NCI-H2196 (cell line): ENCODE measurements around the gene NANS.
"Not testable (repeated sequence)": the region's sequence is repeated elsewhere in the genome, so short reads cannot be mapped to it uniquely, and the experiment has no call there.

Experiments used
- DNase-seq: peaks from one replicate; lab custom pipeline; 2025; ENCODE audit not compliant: unreplicated experiment; lab: John Stamatoyannopoulos, UW

NANS gene

GRCh38 chr9:98074115-98074990, 17.8 kb downstream of the NANS start:
- DNase-seq, result peak; percentile 64

DNA sequence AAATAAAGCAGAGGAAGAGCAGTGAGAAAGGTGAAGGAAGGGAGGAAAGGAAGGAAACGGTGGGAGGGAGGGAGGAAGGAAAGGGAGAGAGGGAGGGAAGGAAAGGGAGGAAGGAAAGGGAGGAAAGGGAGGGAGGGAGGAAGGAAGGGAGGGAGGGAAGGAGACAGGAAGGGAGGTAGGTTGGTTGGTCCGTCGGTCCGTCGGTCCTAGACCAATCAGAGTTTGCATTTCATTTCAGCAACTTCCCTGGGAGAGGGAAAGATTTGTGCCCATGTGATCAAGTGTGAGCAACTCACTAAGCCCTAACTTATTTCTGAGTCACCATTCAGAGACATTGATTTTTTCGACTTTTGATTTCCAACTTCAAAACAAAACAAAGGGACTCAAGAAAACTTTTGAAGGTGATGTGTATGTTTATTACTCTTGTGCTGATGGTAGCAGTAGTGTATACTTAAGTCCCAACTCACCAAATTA, 18.8 kb downstream of the NANS start:
- no peak for DNase-seq

DNA sequence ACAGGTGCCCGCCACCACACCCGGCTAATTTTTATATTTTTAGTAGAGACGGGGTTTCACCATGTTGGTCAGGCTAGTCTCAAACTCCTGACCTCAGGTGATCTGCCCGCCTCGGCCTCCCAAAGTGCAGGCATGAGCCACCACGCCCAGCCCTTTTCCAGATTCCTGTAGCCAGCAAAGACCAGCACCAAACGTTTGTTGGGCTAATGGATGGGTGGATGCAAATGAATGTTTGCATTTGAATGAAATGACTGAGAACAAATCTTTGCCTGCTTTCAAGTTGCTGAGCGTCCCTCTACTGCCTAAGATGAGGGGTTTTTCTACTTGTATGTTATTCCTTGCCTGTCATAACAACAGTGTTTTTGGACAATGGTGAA, 20.0 kb downstream of the NANS start:
- not testable (repeated sequence) for DNase-seq

GRCh38 chr9:98078895-98079294, 22.4 kb downstream of the NANS start:
- DNase-seq, result no peak

- no peak for DNase-seq
These were observed 23.8 kb downstream of the NANS start for GRCh38 chr9:98080326-98080725.

GRCh38 chr9:98080780-98081179, 24.2 kb downstream of the NANS start:
- DNase-seq, result no peak

- no peak for DNase-seq
These were observed 25.1 kb downstream of the NANS start for GRCh38 chr9:98081477-98082219.

GRCh38 chr9:98083061-98083501, 26.5 kb downstream of the NANS start:
- no peak for DNase-seq

DNA sequence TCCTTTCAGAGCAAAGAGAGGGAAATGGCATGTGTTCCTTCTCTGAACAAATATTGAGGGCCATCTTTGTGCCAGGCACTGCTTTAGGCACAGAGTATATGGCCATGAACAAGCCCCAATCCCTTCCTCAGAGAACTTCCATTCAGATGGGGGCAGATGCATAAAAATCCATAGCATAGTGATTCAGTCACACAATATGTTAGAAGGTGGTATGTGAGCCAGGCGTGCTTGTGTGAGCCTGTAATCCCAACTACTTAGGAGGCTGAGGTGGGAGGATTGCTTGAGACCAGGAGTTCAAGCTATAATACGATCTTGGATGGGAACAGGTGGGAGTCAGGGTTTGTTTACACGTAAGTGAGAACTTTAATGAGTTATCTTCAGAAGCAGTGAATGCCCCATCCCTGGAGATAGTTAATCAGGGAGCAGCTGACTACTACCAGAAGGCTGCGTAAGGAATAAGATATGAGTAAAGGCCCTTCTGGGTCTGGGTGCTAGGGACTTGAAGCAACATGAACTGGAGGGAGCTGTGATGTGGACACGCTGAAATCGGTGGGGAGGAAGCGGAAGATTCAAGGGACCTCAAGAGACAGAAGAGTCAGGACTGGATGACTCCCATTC, 27.1 kb downstream of the NANS start:
- DNase-seq, result no peak

- no peak for DNase-seq
These were observed 27.9 kb downstream of the NANS start for GRCh38 chr9:98084396-98084795.

- no peak for DNase-seq
These were observed 28.5 kb downstream of the NANS start for GRCh38 chr9:98085058-98085457.

- DNase-seq, result no peak
These were observed 29.4 kb downstream of the NANS start for GRCh38 chr9:98085944-98086343.

DNA sequence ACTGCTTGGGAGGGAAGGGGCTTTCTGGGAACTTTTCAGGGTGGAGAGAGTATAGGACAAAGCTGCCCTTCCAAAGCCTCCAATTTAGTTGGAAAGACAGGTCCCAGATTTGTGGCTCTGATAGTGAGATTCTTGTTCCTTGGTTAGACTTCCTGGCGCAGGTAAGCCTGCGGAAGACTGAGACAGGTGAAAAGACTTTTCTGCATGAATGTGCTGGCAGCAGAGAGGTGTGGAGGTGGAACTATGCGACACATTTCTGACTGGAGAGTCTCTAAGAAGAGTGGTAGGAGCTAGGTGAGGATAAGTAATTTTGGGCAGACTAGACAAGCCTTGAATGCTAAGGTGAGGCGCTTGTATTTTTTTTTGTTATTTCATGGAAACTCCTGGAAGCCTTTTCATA, 29.9 kb downstream of the NANS start:
- no peak for DNase-seq

DNA sequence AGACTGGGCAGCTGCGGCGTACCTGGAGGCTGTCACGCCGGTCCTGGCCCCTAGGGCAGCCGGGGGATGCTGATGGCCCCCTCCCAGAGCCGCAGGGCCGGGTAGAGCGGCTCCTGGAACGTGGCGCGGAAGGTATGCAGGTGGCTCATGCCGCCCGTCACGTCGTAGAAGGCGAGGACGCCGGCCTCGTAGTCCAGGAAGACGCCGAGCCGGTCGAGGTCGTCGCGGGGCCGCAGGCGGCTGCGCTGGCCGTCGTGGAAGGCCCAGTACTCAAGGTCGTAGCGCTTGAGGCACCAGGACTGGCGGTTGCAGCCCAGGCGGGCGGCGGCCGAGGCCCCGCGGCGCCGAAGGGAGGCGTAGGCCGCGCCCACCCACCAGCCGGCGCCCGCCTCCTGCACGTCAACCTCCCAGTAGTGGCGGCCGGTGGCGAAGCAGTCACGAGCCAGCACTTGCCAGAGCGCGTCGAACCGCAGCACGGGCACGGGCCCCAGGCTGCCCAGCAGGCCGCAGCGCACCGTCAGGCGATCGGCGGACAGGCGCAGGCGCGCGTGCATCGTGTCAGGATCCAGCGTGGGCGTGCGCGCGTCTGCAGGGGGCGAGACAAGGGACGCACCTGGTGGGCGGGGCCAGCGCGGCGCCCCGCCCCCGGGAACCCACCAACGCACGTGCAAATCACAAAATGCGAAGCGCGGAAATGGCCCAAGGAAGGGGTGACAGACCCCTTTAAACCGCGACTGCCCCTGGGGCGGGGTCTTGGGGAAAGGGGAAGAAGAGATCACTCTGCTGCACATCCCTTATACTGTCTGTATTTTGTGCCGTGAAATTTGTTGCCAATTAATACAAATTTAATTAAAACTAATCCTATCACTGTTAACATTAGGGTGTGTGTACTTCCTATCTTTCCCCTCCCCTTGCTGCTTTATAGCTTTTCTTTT, 31.2 kb downstream of the NANS start:
- no peak for DNase-seq

GRCh38 chr9:98090674-98091073, 34.1 kb downstream of the NANS start:
- DNase-seq, result not testable (repeated sequence)

GRCh38 chr9:98091735-98092612, 35.4 kb downstream of the NANS start:
- no peak for DNase-seq

GRCh38 chr9:98092613-98092931, 36.0 kb downstream of the NANS start:
- DNase-seq, result no peak

GRCh38 chr9:98094316-98094715, 37.8 kb downstream of the NANS start:
- no peak for DNase-seq

GRCh38 chr9:98094851-98095250, 38.3 kb downstream of the NANS start:
- DNase-seq, result no peak

DNA sequence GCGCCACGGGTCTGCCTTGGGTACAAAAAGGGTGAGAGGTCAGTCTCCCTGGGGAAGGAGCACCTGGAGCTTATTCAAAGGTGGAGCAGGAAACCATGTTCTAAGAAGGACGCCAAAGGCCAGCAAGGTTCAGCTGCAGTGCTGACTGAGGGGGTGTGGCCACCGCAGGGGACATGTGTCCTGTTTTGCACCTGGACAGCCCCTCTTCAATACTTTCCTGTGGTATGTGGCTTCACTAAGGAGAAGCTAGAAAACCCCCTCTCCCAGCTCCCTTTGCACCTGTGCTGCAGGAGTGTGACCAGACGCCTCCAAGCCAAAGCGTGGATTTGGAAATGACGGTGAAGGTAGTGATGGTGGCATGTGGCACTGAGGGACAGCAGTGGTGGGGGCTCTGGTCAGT, 38.9 kb downstream of the NANS start:
- no peak for DNase-seq
